HG03039 (cell line): ENCODE measurements around the gene GALNT16.
"Not testable (repeated sequence)": the region's sequence is repeated elsewhere in the genome, so short reads cannot be mapped to it uniquely, and the experiment has no call there.

Experiments used
- ATAC-seq: cut with Tn5 transposase; IDR thresholded peaks from one replicate; pipeline ENCODE4 v1.9.1; 2021; ENCODE audit warnings: mild to moderate bottlenecking, moderate library complexity; ENCODE audit not compliant: unreplicated experiment

GALNT16 gene

GRCh38 chr14:69358233-69358963 is 98.4 kb downstream of the GALNT16 start:
- no peak for ATAC-seq

- no peak for ATAC-seq
Measured at GRCh38 chr14:69358966-69359365, 99.0 kb downstream of the GALNT16 start.

GRCh38 chr14:69360438-69361108 is 100.6 kb downstream of the GALNT16 start:
- ATAC-seq = no peak

GRCh38 chr14:69363055-69363454 is 103.1 kb downstream of the GALNT16 start:
- ATAC-seq = no peak

GRCh38 chr14:69363964-69364363 is 104.0 kb downstream of the GALNT16 start:
- ATAC-seq = no peak

GRCh38 chr14:69364378-69364777 is 104.4 kb downstream of the GALNT16 start:
- no peak for ATAC-seq

GRCh38 chr14:69366069-69366468 is 106.1 kb downstream of the GALNT16 start:
- ATAC-seq = no peak

GRCh38 chr14:69366761-69367160 is 106.8 kb downstream of the GALNT16 start:
- ATAC-seq = no peak

- no peak for ATAC-seq
Measured at GRCh38 chr14:69368381-69368780, 108.4 kb downstream of the GALNT16 start.

GRCh38 chr14:69370061-69370460 is 110.1 kb downstream of the GALNT16 start:
- no peak for ATAC-seq

GRCh38 chr14:69372146-69372545 is 112.2 kb downstream of the GALNT16 start:
- ATAC-seq = no peak

GRCh38 chr14:69373104-69373503 is 113.1 kb downstream of the GALNT16 start:
- no peak for ATAC-seq

GRCh38 chr14:69374235-69374634 is 114.3 kb downstream of the GALNT16 start:
- ATAC-seq = no peak

GRCh38 chr14:69375182-69375581 is 115.2 kb downstream of the GALNT16 start:
- no peak for ATAC-seq

GRCh38 chr14:69375722-69376121 is 115.8 kb downstream of the GALNT16 start:
- ATAC-seq = no peak

- ATAC-seq = no peak
Measured at GRCh38 chr14:69376439-69376838, 116.5 kb downstream of the GALNT16 start.

GRCh38 chr14:69378274-69378673 is 118.3 kb downstream of the GALNT16 start:
- ATAC-seq = no peak

GRCh38 chr14:69387311-69387710 is 127.4 kb downstream of the GALNT16 start:
- ATAC-seq = no peak

- ATAC-seq = not testable (repeated sequence)
Measured at GRCh38 chr14:69391400-69391799, 131.4 kb downstream of the GALNT16 start.

GRCh38 chr14:69392481-69392880 is 132.5 kb downstream of the GALNT16 start:
- ATAC-seq = no peak

GRCh38 chr14:69395929-69396328 is 136.0 kb downstream of the GALNT16 start:
- no peak for ATAC-seq

- peak; percentile 79 for ATAC-seq
Measured at GRCh38 chr14:69398053-69398817, 138.3 kb downstream of the GALNT16 start, which contains the start of the genes ERH and SLC39A9. Gene ERH, minus strand, starts transcription at chr14:69398299. Its CDS starts 66 bp downstream, at chr14:69398233. Gene SLC39A9, plus strand, starts transcription at chr14:69398692. Its CDS starts 678 bp downstream, at chr14:69399370.
